Measurements from ENCODE around the gene PNPLA7.

GRCh38 chr9:137456061-137456863 lies 93.9 kb downstream of the PNPLA7 start:
- TF ChIP-seq ZNF671 (CRISPR knock-in tag; IDR thresholded peaks at IDR 0.05) (no peak), NFYB (CRISPR knock-in tag; conservative IDR thresholded peaks at IDR 0.05; ENCODE audit: low read depth) (no peak), JUN (CRISPR knock-in tag; IDR thresholded peaks at IDR 0.05) (no peak), FOXP1 (CRISPR knock-in tag; IDR thresholded peaks at IDR 0.05; ENCODE audit: borderline replicate concordance) (no peak), ZNF532 (CRISPR knock-in tag; IDR thresholded peaks at IDR 0.05; ENCODE audit: borderline replicate concordance) (no peak), CTCF (IDR thresholded peaks at IDR 0.05) (no peak)
